ENCODE data around the gene ATE1.

GRCh38 chr10:121927318-121927840 is 452 bp downstream of the ATE1 start:
- TF ChIP-seq POLR2AphosphoS5 (IDR thresholded peaks at IDR 0.05; ENCODE audit: low read depth, low read length) (no peak), REST (IDR thresholded peaks at IDR 0.05; ENCODE audit: insufficient read depth in 1 of 2, low read depth in 2 of 2, low read length in 2 of 2) (no peak), SIN3A (IDR thresholded peaks at IDR 0.05; ENCODE audit: borderline replicate concordance, insufficient read depth, low read length) (no peak), TAF1 (IDR thresholded peaks at IDR 0.05; ENCODE audit: borderline replicate concordance, insufficient read depth, low read length) (no peak), FOXP2 (optimal IDR thresholded peaks at IDR 0.05; ENCODE audit: borderline replicate concordance, extremely low read depth, extremely low read length, insufficient read depth) (no peak)
